Stimulated activated naive CD8-positive, alpha-beta T cell treated with anti-CD3 and anti-CD28 coated beads, Interleukin-15, amount 100 ng/mL, for 72 hours (primary cell): ENCODE results near the gene ZKSCAN3.
A peak's percentile ranks its signal among the peaks of the same experiment; 100 is the strongest.
"Not testable (repeated sequence)": the region's sequence is repeated elsewhere in the genome, so short reads cannot be mapped to it uniquely, and the experiment has no call there.

ENCODE experiments used
- ATAC-seq: fragments of 150-1000 bp; cut with Tn5 transposase; 2 replicates; pipeline ENCODE4 v1.10.0; 2021; ENCODE audit warnings: mild to moderate bottlenecking, moderate library complexity
- DNase-seq, 2 donors: peaks; one replicate each; pipeline ENCODE4 v3.0.0; 2021 to 2022
- H3K27ac Mint-ChIP-seq, 2 donors: one replicate each; pipeline ENCODE4 v1.8.0; 2022; ENCODE audit warnings: mild to moderate bottlenecking in 2 of 2, mixed read lengths in 2 of 2, moderate library complexity in 2 of 2
- H3K27me3 Mint-ChIP-seq: one replicate; pipeline ENCODE4 v1.8.0; 2022; ENCODE audit warnings: mixed read lengths
- H3K4me1 Mint-ChIP-seq: one replicate; pipeline ENCODE4 v1.8.0; 2022; ENCODE audit warnings: mild to moderate bottlenecking, mixed read lengths
- H3K4me3 Mint-ChIP-seq, 2 donors: one replicate each; pipeline ENCODE4 v1.8.0; 2022; ENCODE audit warnings: mild to moderate bottlenecking in 2 of 2, mixed read lengths in 2 of 2, moderate library complexity in 1 of 2
- H3K9me3 Mint-ChIP-seq, 2 donors: one replicate each; pipeline ENCODE4 v1.8.0; 2022; ENCODE audit warnings: mixed read lengths in 2 of 2

Gene ZKSCAN3

DNA sequence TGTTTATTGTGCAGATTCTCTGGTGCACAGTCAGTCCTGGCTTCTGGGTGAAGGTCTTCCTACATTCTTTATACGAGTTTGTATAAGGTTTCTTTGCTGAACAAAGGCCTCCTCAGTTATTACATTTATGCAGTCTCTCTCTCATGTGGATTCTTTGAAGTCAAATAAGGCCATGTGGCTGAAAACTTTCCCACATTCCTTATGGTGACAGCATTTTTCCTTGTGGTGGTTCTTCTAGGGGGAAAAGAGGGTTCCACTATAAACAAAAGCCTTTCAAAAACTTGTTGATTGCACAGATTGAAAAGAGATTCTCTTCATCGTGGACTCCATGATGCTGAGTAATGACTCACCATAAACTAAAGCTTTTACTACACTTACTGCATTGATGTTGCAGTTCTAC lies 30.6 kb downstream of the ZKSCAN3 start:
- ATAC-seq: no peak
- no peaks in the 10 kb centered on the region for H3K27me3 Mint-ChIP-seq
- H3K9me3 Mint-ChIP-seq: peaks cover 0 to 7% of the 10 kb centered on the region in 2 donors
- H3K4me3 Mint-ChIP-seq: no peak overlapping the region
- no peak for DNase-seq
- H3K4me1 Mint-ChIP-seq: peaks cover 24% of the 10 kb centered on the region
- H3K27ac Mint-ChIP-seq: no peak overlapping the region

GRCh38 chr6:28383235-28384142 lies 33.7 kb downstream of the ZKSCAN3 start:
- peak; percentile 88 for ATAC-seq
- Mint-ChIP-seq H3K9me3 (peaks cover 0 to 7% of the 10 kb centered on the region in 2 donors), H3K27me3 (no peaks in the 10 kb centered on the region), H3K27ac (peak overlapping the region; percentile 47 to 95), H3K4me1 (peaks cover 28% of the 10 kb centered on the region), H3K4me3 (peak overlapping the region; percentile 76 to 91)
- DNase-seq: peak; percentile 53 to 55

DNA sequence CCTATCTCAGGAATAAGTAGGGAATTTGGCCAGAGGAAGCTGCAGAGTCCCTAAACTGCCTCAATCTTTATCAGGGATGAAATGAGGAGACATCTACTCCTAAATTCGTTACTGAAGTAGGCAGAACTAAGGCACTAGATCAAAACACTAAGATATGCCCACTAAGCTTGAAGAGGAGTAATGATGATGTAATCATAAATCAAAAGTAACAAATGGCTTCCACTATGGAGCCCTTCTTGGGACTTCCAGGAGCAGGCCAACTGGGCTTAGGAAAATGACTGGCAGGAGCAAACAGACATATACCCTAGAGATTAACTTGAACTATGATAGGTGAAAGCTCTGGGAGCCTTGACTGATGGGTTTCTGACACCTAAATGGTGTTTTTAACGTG lies 34.4 kb downstream of the ZKSCAN3 start:
- Mint-ChIP-seq H3K4me3 (no peak overlapping the region), H3K4me1 (peaks cover 30% of the 10 kb centered on the region), H3K9me3 (peaks cover 0 to 7% of the 10 kb centered on the region in 2 donors), H3K27ac (no peak overlapping the region), H3K27me3 (no peaks in the 10 kb centered on the region)
- ATAC-seq: no peak
- no peak for DNase-seq

- Mint-ChIP-seq H3K9me3 (no peaks in the 10 kb centered on the region), H3K4me3 (no peak overlapping the region), H3K27me3 (no peaks in the 10 kb centered on the region), H3K4me1 (peaks cover 25% of the 10 kb centered on the region), H3K27ac (no peak overlapping the region)
- ATAC-seq (no peak), DNase-seq (no peak)
These were observed 40.9 kb downstream of the ZKSCAN3 start for GRCh38 chr6:28390688-28391087.

GRCh38 chr6:28393912-28394662 lies 44.3 kb downstream of the ZKSCAN3 start:
- no peak overlapping the region for H3K4me3 Mint-ChIP-seq
- no peak overlapping the region for H3K27ac Mint-ChIP-seq
- no peaks in the 10 kb centered on the region for H3K27me3 Mint-ChIP-seq
- H3K4me1 Mint-ChIP-seq: peaks cover 47% of the 10 kb centered on the region
- no peaks in the 10 kb centered on the region for H3K9me3 Mint-ChIP-seq
- ATAC-seq (no peak), DNase-seq (no peak)

GRCh38 chr6:28395918-28396317 lies 46.2 kb downstream of the ZKSCAN3 start:
- Mint-ChIP-seq H3K9me3 (no peaks in the 10 kb centered on the region), H3K27ac (no peak overlapping the region), H3K4me3 (peak overlapping the region; percentile 21 to 49), H3K4me1 (peaks cover 54% of the 10 kb centered on the region), H3K27me3 (peaks cover under 1% of the 10 kb centered on the region)
- ATAC-seq (no peak), DNase-seq (no peak)

DNA sequence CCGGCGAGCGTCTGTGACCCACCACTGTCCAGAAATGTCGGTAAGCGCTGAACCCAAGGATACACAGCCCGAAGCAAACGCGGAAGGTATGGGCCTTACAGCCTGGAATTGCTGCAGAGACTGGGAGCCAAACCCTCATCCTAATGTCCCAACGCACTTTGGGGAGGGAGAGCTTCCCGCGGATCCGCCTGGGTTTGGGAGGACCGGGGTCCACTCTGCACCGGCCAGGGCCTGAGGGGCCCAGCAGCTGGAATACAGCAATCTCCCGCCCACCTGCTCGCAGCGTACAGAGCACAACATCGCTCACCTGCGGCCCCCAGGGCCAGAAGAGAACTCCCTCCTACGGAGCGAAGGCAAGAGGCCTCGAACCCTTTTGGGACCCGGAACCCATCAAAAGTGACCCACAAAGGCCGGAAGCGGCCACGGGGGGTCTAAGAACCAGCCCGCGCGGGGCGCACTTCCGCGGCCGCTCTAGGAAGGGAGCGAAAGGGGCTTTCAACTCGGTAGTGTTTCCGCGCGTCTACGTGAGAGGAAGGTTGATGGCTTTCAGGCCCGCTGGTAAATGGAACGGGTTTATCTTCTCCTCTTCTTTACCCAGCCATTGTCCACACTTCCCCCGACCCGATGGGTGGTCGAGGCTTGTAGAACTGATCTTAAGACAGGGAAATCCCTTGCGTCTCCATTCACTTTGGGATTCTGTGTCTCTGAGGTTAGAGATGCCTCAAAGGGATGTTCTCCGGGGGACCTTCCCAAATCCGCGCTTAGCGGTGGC lies 49.8 kb downstream of the ZKSCAN3 start, which contains the start of gene ZSCAN12:
TSS of gene ZSCAN12 (minus strand) at position 398 of the 772 bp plus-strand sequence. CDS start 1,342 bp downstream, outside the sequence.
- Mint-ChIP-seq H3K27me3 (peaks cover 22% of the 10 kb centered on the region), H3K4me1 (peaks cover 69% of the 10 kb centered on the region), H3K27ac (peak within 1 kb of the TSS; percentile 98), H3K4me3 (peak within 1 kb of the TSS; percentile 91 to 94), H3K9me3 (no peaks in the 10 kb centered on the region)
- ATAC-seq: peak; percentile 99
- peak; percentile 87 to 91 for DNase-seq

- Mint-ChIP-seq H3K4me3 (peak overlapping the region; percentile 91 to 94), H3K9me3 (no peaks in the 10 kb centered on the region), H3K27me3 (peaks cover 22% of the 10 kb centered on the region), H3K27ac (peak overlapping the region; percentile 98), H3K4me1 (peaks cover 63% of the 10 kb centered on the region)
- no peak for ATAC-seq
- no peak for DNase-seq
These were observed 50.3 kb downstream of the ZKSCAN3 start for GRCh38 chr6:28400122-28400451.

DNA sequence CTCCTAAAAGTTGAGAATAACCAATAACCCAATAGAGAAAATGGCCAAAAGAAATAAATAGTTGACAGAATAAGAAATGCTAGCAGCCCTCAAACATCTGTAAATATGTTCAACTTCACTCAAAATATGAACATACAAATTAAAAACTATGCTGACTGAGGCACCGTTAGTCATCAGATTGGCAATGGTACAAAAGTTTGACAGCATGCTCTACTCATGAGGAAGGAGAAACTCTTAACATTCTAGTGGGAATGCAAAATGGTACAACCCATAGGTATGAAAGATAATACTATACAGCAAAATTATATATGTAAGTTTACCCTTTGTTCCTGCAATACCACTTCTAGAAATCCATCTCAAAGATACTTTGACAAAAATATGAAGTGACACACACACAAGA lies 51.4 kb downstream of the ZKSCAN3 start:
- no peaks in the 10 kb centered on the region for H3K9me3 Mint-ChIP-seq
- no peak for ATAC-seq
- peak overlapping the region in 1 of 2 donors; percentile 35 for H3K27ac Mint-ChIP-seq
- DNase-seq: no peak
- peaks cover 29% of the 10 kb centered on the region for H3K27me3 Mint-ChIP-seq
- peak overlapping the region in 1 of 2 donors; percentile 18 for H3K4me3 Mint-ChIP-seq
- peaks cover 52% of the 10 kb centered on the region for H3K4me1 Mint-ChIP-seq

DNA sequence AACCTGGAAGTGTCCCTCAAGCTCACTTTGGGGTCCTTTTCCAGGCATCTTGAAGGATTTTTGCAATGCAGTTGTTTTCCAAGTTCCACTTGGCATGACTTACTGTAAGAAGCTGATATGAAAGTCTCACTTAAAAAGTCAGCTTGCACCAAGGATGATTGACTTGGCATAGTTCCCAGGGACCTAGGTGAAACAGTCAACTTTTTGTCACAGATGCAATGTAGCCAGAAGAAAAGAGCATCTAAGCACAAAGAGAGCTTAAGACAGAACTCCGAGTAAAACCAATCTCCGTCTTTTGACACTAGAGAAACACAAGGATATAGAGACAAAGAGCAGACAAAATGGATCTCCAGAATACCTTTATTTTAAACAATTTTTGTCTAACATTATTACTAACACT lies 52.5 kb downstream of the ZKSCAN3 start:
- Mint-ChIP-seq H3K4me3 (no peak overlapping the region), H3K27ac (no peak overlapping the region), H3K27me3 (peaks cover 31% of the 10 kb centered on the region), H3K9me3 (no peaks in the 10 kb centered on the region), H3K4me1 (peaks cover 47% of the 10 kb centered on the region)
- DNase-seq (no peak), ATAC-seq (no peak)

- not testable (repeated sequence) for H3K9me3 Mint-ChIP-seq, ATAC-seq, H3K4me3 Mint-ChIP-seq, H3K27ac Mint-ChIP-seq, DNase-seq
- Mint-ChIP-seq H3K27me3 (peaks cover 31% of the 10 kb centered on the region), H3K4me1 (peaks cover 51% of the 10 kb centered on the region)
These were observed 54.2 kb downstream of the ZKSCAN3 start for GRCh38 chr6:28403923-28404322.

DNA sequence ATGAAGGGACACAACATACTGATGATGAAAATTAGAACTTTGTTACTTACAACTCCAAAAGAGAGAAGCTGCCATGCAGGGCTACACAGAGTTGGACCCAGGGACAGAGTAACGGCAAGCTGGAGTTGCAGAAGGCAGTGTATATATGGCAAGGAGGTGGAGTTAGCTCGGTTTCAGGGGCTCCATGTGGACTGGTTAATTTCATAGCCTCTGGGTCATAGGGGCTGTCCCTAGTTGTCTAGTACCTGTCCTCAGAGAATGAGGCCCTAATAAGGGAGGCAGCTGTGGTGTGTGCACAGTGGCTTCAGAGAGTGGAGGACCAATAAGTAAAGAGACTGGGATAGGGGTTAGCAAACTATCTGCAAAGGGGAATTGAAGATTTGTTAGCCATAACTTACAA lies 57.7 kb downstream of the ZKSCAN3 start:
- Mint-ChIP-seq H3K9me3 (no peaks in the 10 kb centered on the region), H3K27ac (peak overlapping the region in 1 of 2 donors; percentile 88), H3K27me3 (peaks cover 36% of the 10 kb centered on the region), H3K4me1 (peaks cover 33% of the 10 kb centered on the region), H3K4me3 (peak overlapping the region; percentile 25 to 52)
- peak; percentile 94 for ATAC-seq
- peak in 1 of 2 donors; percentile 35 for DNase-seq

GRCh38 chr6:28408076-28408802 lies 58.5 kb downstream of the ZKSCAN3 start:
- no peaks in the 10 kb centered on the region for H3K9me3 Mint-ChIP-seq
- peak in 1 of 2 donors; percentile 10 for DNase-seq
- H3K4me3 Mint-ChIP-seq: peak overlapping the region; percentile 36 to 52
- peak; percentile 87 for ATAC-seq
- H3K27ac Mint-ChIP-seq: peak overlapping the region; percentile 55 to 64
- H3K4me1 Mint-ChIP-seq: peaks cover 26% of the 10 kb centered on the region
- H3K27me3 Mint-ChIP-seq: peaks cover 29% of the 10 kb centered on the region

DNA sequence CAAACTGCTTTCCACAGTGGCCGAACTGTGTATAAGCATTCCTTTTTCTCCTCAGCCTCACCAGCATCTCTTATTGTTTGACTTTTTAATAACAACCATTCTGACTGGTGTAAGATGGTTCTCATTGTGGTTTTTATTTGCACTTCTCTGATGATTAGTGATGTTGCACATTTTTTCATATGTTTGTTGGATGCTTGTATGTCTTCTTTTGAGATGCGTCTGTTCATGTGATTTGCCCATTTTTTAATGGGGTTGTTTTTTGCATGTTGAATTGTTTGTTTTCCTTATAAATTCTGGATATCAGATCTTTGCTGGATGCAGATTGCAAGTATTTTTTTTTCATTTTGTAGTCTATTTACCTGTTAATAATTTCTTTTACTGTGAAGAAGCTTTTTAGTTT lies 61.0 kb downstream of the ZKSCAN3 start:
- Mint-ChIP-seq H3K9me3 (no peaks in the 10 kb centered on the region), H3K4me1 (peaks cover 26% of the 10 kb centered on the region), H3K27ac (no peak overlapping the region), H3K27me3 (peaks cover 26% of the 10 kb centered on the region), H3K4me3 (no peak overlapping the region)
- ATAC-seq: no peak
- DNase-seq: no peak

GRCh38 chr6:28413681-28414080 lies 63.9 kb downstream of the ZKSCAN3 start:
- H3K4me3 Mint-ChIP-seq: no peak overlapping the region
- peaks cover 6% of the 10 kb centered on the region for H3K4me1 Mint-ChIP-seq
- peaks cover 21% of the 10 kb centered on the region for H3K27me3 Mint-ChIP-seq
- no peak overlapping the region for H3K27ac Mint-ChIP-seq
- DNase-seq: no peak
- no peaks in the 10 kb centered on the region for H3K9me3 Mint-ChIP-seq
- ATAC-seq: no peak
